GM12872 (cell line): Measurements from ENCODE around the gene SSH2.

ENCODE experiments used
- CTCF ChIP-seq: IDR thresholded peaks from 3 replicates; pipeline ENCODE4 v1.5.1; 2011; ENCODE audit warnings: low read depth, mild to moderate bottlenecking, low read length, moderate library complexity; ENCODE audit not compliant: insufficient read depth

SSH2 gene

GRCh38 chr17:29683481-29683880 is 246.5 kb downstream of the SSH2 start:
- TF ChIP-seq CTCF: no peak

GRCh38 chr17:29682987-29683386 is 247.0 kb downstream of the SSH2 start:
- TF ChIP-seq CTCF: no peak

GRCh38 chr17:29682054-29682453 is 248.0 kb downstream of the SSH2 start:
- peak; percentile 42 for TF ChIP-seq CTCF

GRCh38 chr17:29677824-29678223 is 252.2 kb downstream of the SSH2 start:
- TF ChIP-seq CTCF: no peak

- TF ChIP-seq CTCF: no peak
Measured at GRCh38 chr17:29677221-29677791, 252.7 kb downstream of the SSH2 start.

- no peak for TF ChIP-seq CTCF
Measured at GRCh38 chr17:29674281-29674680, 255.7 kb downstream of the SSH2 start.

- TF ChIP-seq CTCF: no peak
Measured at GRCh38 chr17:29671661-29672060, 258.4 kb downstream of the SSH2 start.

GRCh38 chr17:29669266-29669665 is 260.8 kb downstream of the SSH2 start:
- no peak for TF ChIP-seq CTCF
